ENCODE measurements around the gene OCIAD2.
"Not testable (repeated sequence)": the region's sequence is repeated elsewhere in the genome, so short reads cannot be mapped to it uniquely, and the experiment has no call there.

The OCIAD2 gene

GRCh38 chr4:48906206-48907173, at the start of gene OCIAD2:
Gene OCIAD2 (minus strand): TSS chr4:48906774. CDS start chr4:48904549, 2,225 bp downstream.
- peak; percentile 66 for FAIRE-seq
- peak; percentile 59 for DNase-seq (ENCODE audit: insufficient read length, low spot score)

- DNase-seq (ENCODE audit: insufficient read length, low spot score), result no peak
- FAIRE-seq, result no peak
Measured at GRCh38 chr4:48954314-48954713, 47.7 kb upstream of the OCIAD2 start.

DNA sequence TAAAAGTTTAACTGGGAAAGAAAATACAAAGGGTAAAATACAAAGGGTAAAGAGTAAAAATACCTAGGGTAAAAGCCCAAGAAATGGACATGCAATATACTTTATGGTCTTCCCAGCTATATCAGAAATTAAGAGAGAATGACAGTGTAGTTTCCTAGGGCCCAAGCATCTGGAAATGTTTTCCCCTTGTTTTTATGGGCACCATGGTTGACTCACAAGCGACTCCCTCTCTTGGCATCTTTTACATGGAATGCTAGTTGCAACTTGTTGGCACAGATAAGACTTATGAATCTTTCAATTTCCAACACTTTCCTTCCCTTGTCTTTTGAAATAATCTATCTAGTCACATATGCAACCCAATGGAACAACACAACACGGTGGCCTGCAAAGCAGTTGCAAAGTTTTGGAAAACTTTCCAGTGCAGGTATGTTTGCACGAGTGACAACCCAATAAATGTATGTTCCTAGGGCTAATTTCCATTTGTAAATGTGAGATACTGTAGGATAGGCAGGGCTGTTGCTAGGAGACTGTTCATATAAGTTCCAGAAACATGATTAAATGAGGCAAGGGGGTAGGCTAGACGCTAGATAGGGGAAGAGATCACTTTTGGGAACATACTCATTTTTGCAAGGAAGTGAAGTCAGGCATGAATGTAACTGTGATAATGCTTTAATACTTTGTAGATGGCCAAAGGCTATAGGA, 43.1 kb upstream of the OCIAD2 start:
- FAIRE-seq (peak; percentile 70), DNase-seq (ENCODE audit: insufficient read length, low spot score) (no peak)

DNA sequence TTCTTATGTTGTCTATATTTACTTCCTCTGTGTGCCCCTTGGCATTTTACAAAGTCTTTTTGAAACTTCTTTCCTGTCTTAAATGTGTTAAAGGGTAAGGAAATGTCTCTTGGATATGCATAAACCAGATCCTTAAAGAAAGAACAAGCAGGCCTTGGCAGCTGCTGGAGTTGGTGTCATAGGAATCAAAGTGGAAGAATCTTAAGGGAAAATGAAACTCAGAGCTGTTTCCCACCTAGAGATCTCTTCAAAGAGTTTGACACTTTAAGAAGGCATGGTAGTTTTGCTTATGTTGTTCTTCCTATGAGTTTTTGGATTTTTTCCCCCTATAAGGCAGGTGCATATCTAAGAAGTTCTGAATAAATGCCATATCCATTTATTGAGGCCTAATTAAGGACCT, 42.5 kb upstream of the OCIAD2 start:
- DNase-seq (ENCODE audit: insufficient read length, low spot score) (no peak), FAIRE-seq (no peak)

- no peak for DNase-seq (ENCODE audit: insufficient read length, low spot score)
- FAIRE-seq, result no peak
Measured at GRCh38 chr4:48947731-48948130, 41.2 kb upstream of the OCIAD2 start.

- FAIRE-seq, result no peak
Measured at GRCh38 chr4:48945981-48946380, 39.4 kb upstream of the OCIAD2 start.

GRCh38 chr4:48944756-48945241, 38.2 kb upstream of the OCIAD2 start:
- FAIRE-seq (no peak), DNase-seq (ENCODE audit: insufficient read length, low spot score) (no peak)

More at GRCh38 chr4:48945981-48946380, 39.4 kb upstream of the OCIAD2 start:
- DNase-seq (ENCODE audit: insufficient read length, low spot score), result no peak

GRCh38 chr4:48944252-48944651, 37.7 kb upstream of the OCIAD2 start:
- peak; percentile 42 for FAIRE-seq
- DNase-seq (ENCODE audit: insufficient read length, low spot score), result no peak

DNA sequence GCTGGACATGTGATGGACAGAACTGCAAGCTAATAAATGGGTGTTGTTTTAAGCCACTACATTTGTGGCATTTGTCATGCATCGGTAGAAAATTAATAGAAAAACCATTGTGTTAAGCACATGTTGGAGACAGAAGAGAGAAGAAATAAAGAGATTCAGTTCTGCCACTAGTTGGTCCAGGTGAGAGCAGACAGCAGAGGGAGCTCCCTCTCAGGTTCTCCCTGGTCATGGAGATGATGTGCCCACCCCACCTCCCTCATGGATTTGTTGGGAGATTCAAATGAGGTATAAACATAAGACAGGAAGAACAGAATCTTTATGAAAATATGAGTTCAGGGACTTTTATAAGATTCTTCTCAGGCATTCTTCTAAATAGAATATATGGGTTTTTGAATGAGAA, 36.8 kb upstream of the OCIAD2 start:
- DNase-seq (ENCODE audit: insufficient read length, low spot score) (no peak), FAIRE-seq (no peak)

DNA sequence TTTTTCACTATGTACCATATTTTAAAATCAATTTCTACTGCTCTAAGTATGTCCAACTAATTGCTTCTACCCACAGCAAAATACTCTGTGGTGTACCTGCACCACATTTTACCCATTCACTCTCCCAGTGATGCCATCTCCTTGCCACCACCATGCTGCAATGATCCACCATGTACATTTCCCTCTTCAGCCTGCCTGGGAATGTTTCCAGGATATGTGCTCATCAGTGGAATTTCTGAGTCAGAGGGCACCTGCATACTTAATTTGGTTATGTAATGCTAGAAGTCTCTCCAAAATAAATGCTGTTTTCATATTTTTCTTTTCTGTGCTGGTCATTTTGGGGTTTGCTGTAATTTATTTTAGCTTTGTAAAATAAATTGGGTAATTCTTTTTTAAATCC, 33.2 kb upstream of the OCIAD2 start:
- FAIRE-seq (peak; percentile 66), DNase-seq (ENCODE audit: insufficient read length, low spot score) (peak; percentile 69)

DNA sequence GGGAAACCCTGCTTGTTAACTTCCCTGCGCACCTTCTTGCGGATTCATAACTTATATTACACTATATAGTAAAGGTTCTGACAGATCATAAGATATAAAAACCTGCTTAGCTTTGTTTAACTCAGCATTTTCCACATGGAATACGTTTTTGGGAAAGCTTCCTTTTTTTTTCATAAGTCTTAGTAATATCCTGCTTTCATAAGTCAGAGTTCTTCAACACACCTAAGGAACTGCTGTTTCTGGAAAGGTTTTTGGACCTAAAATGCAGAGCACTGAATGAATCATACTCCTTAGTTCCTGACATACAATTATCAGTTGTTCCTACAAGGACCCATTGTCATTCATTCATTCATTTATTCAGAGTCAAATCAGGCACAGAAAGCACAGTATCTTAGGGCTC, 32.3 kb upstream of the OCIAD2 start:
- no peak for DNase-seq (ENCODE audit: insufficient read length, low spot score)
- FAIRE-seq, result no peak

DNA sequence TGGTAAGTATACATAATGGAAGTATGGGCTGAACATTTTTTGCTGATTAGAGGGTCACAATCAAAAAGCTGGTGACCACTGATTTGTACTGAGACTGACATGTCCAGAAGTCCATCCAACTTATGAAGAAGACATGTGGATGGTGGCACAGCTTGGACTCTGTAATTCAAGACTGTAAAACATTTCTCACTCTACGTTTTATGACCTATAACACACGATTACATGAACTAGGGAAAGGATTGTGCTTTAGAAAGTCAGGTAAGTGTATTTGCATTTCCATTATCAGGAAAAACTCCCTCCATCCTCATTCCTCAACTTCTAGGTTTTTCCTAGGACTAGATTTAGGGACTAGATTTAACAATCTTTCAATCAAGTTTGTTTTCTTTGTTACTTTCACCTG, 30.5 kb upstream of the OCIAD2 start:
- DNase-seq (ENCODE audit: insufficient read length, low spot score) (no peak), FAIRE-seq (no peak)

DNA sequence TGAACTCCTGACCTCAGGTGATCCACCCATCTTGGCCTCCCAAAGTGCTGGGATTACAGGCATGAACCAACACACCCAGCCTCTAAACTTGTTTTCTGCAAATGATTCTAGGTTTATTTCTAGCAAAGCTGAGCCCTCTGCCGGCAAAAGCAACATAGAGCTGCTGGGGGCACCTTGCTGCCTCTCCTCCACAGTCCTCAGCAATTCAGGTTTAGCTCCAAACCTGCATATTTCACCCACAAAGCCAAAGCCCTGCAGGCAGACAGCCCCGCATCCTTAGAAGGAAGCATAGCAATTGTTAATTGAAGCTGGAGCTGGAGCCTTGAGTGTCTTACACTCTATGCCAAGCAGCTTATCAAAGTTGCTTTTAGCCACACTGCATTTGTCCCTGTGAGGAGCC, 24.9 kb upstream of the OCIAD2 start:
- no peak for DNase-seq (ENCODE audit: insufficient read length, low spot score)
- no peak for FAIRE-seq

GRCh38 chr4:48930654-48931053, 24.1 kb upstream of the OCIAD2 start:
- FAIRE-seq (no peak), DNase-seq (ENCODE audit: insufficient read length, low spot score) (no peak)

GRCh38 chr4:48924416-48924815, 17.8 kb upstream of the OCIAD2 start:
- FAIRE-seq, result no peak
- DNase-seq (ENCODE audit: insufficient read length, low spot score), result no peak

- not testable (repeated sequence) for DNase-seq (ENCODE audit: insufficient read length, low spot score); FAIRE-seq
Measured at GRCh38 chr4:48923065-48923464, 16.5 kb upstream of the OCIAD2 start.

DNA sequence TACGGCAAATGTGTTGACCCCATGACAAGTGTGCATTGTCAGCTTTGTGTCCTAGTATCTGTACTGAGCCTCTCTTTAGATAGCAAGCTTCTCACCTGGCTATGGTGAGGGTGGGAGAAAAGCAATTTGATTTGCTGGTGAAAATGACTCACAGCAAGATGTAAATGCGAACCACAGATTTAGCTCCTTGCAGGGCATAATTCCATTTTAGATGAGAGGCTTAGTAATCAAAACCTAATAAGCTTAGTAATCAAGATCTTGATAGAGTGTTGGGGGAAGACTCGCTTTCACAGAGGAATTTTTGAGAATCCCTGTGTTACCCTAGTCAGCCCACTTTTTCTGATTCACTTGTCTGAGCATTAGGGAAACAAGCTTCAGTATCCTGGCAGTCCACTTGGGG, 7.7 kb upstream of the OCIAD2 start:
- FAIRE-seq (no peak), DNase-seq (ENCODE audit: insufficient read length, low spot score) (no peak)

DNA sequence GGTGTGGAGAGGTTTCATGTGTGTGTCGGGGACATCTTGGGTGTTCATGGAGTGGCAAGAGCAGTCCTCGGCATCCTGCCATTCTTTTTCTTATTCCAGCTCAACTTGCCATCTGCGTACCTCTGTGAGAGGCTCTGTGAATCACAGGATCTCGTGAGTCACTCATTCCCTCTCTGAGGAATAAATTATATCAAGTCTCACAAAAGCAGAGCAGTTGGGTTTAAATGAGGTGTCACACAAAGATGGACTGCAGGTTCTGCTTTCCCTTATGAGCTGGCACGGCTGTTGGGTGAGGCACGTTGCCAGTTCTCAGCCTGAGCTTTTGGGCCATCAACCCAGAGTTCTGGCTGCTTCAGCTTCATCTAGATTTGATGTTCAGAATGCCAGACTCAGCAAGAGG, 6.8 kb upstream of the OCIAD2 start:
- DNase-seq (ENCODE audit: insufficient read length, low spot score) (peak; percentile 60), FAIRE-seq (no peak)

- DNase-seq (ENCODE audit: insufficient read length, low spot score) (no peak), FAIRE-seq (no peak)
Measured at GRCh38 chr4:48912349-48912748, 5.8 kb upstream of the OCIAD2 start.

DNA sequence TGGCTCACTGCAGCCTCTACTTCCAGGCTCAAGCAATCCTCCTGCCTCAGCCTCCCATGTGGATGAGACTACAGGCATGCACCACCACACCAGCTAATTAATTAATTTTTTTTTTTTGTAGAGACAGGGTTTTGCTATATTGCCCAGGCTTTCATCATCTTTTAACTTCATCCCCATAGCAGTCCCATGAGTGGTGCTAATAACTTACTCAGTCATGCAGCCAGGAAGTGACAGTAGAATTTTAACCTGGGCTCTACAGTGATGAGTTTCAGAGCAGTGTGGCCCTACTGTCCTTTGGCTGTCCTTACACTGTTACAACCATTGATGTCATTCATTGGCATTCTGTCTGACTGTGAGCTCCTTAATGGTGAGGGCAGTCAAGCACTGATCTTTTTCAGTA, 3.9 kb upstream of the OCIAD2 start:
- no peak for DNase-seq (ENCODE audit: insufficient read length, low spot score)

DNA sequence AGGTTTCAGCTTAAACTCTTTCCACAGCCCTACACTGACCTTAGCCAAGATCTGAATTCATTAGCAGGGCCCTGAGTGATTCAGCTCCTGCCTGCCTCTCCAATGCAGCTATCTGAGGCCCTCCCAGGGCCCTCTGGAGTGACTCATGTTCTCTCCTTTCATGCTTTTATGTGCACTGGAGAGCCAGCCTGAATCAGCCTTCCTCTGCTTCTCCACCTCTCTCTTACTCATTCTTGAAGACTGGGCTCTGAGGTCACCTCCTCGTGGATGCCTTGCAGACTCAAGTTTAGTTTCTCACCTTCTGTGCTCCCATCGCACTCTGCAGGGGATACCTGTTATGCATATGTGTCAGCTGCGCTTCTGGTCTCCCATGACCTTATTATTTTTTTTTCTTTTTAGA, 3.1 kb upstream of the OCIAD2 start:
- FAIRE-seq (no peak), DNase-seq (ENCODE audit: insufficient read length, low spot score) (peak; percentile 84)

More for the DNA sequence above, 3.9 kb upstream of the OCIAD2 start:
- no peak for FAIRE-seq

DNA sequence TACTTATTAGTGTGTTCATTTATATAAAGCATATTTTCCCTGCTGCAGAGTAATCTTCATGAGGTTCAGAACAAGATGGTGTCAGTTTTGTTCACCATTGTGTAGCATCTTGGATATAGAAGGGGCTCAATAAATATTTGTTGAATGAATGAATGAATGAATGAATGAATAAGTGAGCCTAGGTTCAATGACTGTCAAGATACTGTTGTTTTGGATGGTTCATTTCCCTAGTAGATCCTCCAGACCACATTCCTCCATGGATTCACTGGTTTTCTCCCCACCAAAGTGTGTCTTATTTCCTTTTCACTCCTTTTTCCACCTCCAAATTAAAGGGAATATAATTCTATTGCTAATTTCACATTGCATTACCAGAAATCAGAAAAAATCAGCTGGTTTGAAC, 2.1 kb upstream of the OCIAD2 start:
- DNase-seq (ENCODE audit: insufficient read length, low spot score) (no peak), FAIRE-seq (no peak)
